NCI-H2196 treated with DMSO at 0.1 percent for 48 hours (cell line): ENCODE measurements around the gene NEB.
"Not testable (repeated sequence)": the region's sequence is repeated elsewhere in the genome, so short reads cannot be mapped to it uniquely, and the experiment has no call there.

ENCODE experiments used
- DNase-seq: peaks from one replicate; lab custom pipeline; 2025; ENCODE audit not compliant: unreplicated experiment; lab: John Stamatoyannopoulos, UW

Gene NEB

DNA sequence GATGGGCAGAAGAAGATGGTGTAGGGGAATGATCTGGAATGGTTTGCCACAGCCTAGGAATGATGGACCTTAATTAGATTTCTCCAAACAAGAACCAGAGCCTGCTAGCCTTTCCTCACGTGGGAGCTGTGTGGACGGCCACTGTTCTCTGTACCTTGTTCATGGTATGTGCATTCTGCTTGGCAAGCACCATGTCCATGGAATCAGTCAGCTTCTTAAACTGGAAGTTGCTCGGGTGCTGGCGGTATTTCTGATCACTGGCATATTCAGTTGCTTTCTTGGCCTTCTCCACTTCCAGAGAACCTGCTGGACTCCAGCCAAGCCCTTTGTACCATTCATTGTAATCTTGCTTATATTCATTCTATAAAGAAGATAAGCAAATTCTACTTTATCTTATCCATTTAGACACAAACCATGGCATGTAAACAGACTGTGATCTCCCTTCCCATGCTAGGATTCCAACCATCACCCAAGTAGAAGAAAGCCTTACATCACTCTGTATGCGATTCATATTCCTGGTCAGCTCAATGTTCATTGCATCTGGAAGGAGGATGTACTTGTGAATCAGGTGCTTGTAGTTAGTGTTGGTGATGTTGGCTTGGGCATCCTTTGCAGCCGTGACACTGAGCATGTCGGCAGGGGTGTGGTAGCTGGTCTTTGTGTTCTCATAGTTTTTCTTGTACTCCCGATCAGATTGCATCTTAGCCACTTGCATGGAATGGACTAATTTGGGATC is 78.4 kb downstream of the NEB start:
- DNase-seq: no peak

DNA sequence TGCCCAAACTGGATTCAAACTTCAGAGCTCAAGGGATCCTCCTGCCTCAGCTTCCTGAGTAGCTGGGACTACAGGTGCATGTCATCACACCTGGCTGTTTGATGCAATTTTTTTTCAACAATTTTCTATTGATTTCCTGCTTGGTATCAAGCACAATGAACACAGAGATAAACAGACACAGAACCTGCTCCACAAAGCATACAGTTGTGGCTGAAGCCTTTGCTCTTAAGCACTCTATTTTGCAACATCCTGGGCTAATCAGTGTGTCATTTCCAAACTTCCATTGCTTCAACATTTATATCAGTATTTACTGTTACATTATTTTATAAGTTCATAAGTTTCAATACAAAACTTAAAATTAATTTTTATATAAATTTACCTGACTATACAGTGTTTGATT is 79.4 kb downstream of the NEB start:
- DNase-seq: no peak

DNA sequence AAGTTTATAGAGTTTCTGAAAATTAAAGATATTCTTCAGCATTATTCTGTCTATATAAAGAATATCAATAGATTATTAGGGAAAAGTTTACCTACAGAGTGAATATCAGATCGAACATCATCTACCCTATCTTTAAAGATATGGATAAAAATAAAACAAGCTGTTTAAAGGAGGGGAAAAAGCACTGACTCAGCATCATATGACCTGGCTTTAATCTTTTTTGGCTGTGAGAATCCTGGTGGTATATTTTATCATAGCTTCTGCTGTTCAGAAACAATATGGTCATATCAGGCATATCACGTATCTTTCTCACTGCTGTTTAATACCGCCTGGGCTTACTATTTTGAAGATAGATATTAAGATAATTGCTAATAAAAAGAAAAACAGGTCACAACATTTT is 80.2 kb downstream of the NEB start:
- DNase-seq: no peak

DNA sequence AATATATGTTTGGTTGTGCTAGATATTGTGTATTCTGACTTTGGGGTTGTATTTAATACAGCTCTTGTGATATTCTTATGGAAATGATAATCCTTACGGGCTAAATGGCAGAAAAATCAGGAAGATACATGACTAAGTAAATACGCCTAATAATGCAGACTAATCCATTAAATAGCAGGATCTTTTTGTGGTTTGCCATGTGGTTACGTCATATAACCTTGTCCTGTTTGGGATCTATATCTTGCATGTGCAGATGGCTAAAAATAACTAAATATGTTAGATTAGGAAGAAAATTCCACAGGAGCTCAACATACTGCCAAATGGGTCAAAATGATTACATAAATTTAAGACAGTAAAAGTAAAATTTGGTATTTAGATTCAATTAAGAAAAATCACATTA is 83.0 kb downstream of the NEB start:
- no peak for DNase-seq

DNA sequence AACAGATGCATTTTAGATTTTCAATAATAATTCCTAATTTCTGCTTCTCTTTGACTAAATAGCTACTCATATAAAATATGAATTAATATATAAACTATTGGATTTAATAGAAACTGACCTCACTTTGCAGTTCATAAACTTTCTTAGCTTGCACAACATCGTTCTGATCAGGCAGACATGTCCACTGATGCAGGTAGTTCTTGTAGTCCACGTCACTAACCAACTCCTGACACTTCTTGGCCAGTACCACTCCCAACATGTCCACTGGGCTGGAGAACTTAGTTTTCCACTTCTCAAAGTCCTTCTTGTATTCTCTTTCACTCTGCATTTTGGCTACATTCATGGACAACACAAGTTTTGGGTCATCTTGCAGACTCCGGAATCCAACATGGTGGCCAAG is 83.8 kb downstream of the NEB start:
- no peak for DNase-seq

DNA sequence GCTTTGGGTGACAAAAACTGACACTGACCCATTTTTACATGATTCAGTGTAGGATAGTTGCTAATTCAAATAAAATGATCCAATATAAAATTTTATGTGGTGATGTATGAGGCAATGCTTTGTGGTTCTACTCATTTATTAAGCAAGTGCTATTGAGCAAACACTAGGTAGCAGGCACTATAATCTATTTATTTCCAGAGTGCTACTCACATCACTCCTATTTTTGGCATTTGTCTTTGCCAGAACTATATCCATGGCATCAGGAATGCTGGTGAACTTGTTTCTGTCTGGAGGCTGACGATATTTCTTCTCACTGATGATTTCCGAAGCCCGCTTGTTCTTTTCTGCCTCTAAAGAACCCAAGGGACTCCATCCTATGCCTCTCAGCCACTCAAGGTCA is 84.3 kb downstream of the NEB start:
- no peak for DNase-seq

DNA sequence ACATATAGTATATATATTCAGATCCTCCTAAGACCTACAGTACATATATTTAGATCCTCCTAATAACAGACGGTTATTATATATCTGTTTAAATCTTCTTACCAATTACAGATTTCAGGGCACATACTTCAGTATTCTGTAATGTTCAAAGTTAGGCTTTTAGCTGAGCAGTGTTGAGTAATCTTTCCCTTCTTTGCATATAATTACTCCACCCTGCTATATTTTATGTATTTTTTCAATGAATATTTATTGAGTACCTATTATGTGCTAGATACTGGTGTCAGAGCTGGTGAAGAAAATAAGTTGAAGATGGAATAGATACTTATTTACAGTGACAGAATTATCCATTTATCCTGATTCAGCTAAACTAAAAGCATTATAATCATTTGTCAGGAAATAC is 84.9 kb downstream of the NEB start:
- no peak for DNase-seq

DNA sequence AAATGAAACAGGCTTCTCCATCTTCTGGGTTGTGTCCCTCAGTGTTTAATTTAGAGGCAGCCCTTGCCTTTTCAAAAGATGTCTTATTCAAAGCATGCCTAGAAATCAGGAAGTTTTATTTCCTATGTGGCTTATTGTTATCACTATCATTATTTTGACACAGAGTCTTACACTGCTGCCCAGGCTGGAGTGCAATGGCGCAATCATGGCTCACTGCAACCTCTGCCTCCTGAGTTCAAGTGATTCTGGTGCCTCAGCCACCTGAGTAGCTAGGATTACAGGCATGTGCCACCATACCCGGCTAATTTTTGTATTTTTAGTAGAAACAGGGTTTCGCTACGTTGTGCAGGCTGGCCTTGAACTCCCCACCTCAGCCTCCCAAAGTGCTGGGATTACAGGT is 87.8 kb downstream of the NEB start:
- DNase-seq: not testable (repeated sequence)

DNA sequence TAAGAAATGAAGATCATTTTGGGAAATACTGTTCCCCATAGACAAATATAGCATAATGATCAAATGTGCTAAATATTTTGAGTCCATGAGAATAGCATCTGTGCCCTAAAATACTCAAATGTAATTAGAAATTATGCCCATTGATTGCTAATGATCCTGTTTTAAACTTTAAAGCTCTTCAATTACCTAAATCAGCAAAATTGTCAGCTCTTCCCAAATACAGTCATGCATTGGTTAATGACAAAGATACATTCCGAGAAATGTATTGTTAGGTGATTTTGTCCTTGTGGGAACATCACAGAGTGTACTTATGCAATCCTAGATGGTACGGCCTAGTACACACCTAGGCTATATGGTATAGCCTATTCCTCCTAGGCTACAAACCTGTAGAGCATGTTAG is 89.7 kb downstream of the NEB start:
- DNase-seq: no peak

DNA sequence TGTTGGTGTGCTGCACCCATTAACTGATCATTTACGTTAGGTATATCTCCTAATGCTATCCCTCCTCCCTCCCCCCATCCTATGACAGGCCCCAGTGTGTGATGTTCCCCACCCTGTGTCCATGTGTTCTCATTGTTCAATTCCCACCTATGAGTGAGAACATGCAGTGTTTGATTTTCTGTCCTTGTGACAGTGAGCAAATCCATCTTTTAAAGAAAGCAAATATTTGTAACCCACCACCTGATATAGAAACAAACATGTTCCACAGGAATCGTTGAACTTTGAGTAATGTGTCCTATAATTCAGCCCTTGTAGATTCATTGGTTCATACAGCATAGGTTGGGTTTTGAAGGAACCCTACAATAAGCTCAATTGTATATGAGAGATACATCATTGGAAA is 92.4 kb downstream of the NEB start:
- DNase-seq: not testable (repeated sequence)

DNA sequence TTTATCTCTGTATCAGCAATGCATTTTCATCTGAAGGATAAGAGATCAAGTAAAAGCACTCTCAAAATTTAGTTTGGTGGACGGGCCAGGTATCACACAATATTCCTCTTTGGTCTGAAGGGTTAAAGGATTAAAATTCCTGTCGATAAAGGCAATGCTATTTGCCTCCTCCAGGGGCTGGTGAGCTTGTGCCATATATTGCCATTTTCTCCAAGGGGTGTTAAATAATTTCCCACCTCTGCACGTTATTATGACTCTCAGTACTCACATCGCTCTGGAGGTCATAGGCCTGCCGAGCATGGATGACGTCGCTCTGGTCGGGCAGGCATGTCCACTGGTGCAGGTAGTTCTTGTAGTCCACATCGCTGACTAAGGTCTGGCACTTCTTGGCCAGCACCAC is 94.2 kb downstream of the NEB start:
- no peak for DNase-seq

DNA sequence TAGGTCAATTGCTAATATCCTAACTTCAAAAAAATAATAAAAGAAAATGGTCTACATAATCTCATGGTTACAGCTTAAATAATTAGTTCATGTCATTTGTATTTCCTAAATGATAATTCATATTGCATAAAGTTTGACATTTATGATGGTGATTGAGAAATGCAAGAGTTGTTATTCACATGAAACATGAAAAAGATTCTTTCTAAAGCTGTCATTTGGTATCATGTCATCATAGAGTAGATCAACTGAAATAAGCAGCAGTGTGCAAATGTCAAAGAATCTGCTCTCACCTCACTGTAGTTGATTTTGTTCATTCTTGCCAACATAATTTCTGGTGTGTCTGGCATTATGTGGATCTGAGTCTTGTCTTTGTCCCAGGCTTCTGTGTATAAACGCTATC is 95.3 kb downstream of the NEB start:
- no peak for DNase-seq

DNA sequence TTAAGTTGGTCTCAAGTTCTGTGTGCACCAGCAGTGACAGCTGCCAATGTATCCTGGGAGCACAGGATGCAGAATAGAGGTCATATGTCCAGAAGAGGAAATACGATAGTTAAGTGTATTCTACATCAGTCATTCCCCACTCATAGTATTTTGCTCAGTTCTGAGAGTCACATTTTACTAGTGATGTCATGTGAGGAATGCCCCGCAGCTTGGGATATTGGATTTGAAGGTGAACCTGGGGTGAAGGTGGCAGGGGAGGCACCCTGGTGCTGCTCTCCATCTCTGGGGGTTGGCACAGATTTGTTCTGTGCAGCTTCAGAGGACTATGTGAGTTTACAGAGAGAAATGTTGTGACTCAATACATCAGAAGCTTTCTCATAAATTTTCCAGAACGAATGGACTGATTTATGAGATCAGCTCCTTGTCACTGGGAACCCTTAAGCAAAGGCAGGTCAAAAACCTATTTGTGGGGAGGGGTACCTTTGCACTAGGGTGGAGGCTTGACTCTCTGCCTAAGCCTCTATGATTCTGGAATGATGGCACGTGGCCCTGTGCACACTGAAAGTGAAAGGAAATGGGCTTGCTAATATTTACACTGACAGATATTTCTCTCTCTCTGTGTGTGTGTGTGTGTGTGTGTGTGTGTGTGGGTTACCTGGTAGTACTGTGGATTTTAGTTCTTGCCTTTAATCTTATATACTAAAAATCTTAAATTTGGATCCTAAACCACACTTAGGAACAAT is 95.9 kb downstream of the NEB start:
- DNase-seq: no peak

DNA sequence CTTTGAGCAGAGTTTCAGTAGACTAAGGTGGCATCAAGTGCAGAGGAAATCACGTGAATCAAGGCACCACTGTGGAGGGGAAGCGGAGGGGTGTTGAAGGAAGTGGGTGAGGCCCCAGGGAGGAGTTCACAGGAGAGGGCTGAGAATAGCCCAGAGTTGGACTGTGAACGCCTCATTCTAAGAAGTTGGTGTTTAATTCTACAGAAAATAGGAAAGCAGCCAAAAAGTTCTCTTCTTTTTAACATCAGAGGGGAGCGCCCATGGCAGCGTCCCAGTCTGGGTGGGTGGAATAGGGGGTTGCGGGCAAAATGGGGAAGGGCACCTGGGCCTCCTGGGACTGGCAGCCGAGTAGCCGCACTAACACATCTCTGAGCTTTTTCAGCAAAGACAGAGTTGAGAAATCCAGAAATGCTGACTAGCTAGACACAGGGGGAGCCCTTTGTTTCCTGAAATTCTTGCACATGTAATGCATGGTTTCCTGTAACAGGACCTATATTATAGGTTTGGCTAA is 97.0 kb downstream of the NEB start:
- DNase-seq: no peak

DNA sequence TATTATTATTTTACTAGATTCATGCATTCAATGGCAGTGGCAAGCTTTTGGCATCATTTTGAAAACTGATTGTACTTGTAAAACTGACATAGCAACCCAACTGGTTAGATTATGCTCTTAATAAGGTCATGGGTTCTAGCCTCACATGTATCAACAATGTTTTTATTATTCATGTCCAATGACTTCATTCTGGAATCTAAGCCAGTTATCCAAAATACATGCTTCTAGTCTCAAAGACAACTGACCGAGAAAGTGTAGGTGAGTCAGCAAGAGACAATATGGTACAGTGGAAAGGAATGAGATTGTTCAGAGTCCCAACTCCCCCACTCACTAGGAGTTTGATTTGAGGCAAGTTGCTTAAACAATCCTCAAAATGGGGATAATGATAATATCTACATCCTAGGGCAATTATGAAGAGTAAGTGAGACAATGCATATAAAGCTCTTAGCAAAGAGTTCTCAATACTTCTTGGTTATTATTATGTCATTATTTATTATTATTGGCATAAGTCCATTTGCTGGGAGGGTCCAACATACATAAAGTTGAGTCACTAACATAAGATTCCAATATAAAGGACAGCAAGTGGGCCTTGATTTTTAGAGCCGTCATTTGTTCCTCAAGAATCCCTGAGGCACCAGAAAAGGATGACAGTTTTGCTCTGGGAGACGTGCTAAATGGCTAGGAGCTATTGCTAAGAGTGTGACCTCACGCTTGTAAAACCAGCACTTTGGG is 99.4 kb downstream of the NEB start:
- DNase-seq: no peak

DNA sequence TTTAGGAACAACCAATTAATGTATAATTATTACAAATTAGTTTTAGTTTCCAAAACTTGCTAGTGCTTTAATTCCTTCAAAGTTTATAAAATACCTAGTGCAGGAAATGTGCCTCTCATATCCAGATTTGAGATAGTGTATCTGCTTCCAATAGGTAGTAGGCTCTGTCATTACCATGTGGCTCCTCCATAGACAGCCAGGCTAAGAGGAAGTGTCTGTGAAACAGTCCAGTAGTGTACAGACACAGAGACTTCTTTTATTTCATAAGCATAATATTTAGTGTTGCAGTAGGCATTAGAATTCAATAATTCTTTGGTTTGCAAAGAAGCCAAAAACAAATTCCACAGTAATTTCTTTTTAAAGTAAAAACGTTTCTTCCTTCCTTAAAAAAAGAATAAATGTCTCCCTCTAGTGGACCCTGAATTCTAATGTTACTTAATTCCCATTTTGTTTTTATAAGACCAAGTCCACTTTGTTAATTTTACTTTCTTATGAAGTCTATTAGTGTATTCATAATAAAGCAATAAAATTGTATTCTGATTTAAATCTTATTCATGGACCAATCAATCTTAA is 101.2 kb downstream of the NEB start:
- no peak for DNase-seq

DNA sequence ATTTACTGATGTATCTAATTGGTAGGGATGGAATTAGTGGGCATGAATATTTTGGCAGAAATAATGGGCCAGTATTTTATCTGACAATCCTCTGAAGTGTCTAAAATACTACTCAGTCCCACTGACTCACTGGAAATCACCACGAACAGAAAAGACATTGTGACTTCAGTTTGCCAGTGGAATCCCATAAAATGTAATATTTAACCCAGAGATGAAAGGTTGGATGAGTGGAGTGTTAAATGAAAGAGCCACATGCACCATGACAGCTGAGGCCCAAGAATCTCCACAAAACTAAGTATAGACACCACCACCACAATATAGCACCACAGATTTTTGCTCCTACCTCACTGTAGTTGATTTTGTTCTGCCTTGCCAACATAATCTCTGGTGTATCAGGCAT is 103.9 kb downstream of the NEB start:
- no peak for DNase-seq

DNA sequence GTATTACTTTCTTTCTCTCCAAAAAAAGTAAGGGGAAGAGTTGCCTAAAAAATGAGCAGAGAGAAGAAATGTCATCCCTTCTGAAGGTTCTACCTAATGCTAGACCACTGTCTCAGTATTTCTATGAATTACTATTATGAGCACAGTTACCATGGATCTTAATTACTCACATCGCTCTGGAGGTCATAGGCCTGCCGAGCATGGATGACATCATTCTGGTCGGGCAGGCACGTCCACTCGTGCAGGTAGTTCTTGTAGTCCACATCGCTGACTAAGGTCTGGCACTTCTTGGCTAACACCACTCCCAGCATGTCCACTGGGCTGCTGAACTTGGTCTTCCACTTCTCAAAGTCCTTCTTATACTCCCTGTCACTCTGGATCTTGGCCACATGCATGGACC is 106.9 kb downstream of the NEB start:
- DNase-seq: no peak

DNA sequence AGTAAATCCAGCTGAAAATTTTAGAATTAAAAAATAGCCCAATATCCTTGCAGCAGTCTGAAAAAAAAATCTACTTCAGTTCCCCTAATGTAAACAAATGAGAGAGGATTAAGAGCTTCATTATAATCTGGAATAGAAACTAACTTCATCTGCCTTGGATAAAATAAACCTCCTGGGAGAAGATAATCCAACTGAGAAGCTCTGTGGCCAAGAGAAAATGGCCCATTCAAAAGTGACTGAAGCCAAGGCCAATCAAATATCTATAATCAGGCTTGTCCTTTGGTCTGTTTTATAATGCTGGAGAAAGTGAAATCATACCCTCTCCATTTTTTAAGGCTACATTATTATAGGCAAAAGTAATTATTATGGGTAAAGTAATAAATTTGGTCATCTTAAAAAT is 110.0 kb downstream of the NEB start:
- DNase-seq: no peak

DNA sequence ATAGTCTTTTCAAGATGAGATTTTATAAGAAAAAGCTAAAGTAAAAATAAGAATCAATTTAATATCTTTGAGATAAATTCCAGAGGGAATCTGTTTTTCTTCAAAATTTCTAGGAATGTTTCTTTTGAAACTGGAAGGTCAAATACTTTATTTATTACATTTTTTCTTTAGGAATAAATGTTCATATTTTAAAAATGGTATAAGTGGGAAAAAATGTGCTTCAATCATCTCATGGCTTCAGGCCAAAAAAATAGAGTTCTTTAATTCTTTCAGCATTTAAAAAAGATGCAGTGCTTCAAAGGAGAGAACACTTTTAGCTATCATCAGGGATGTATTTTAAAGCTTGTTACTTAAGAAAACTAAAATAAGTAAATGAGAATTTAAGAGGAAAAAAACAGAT is 110.6 kb downstream of the NEB start:
- no peak for DNase-seq

DNA sequence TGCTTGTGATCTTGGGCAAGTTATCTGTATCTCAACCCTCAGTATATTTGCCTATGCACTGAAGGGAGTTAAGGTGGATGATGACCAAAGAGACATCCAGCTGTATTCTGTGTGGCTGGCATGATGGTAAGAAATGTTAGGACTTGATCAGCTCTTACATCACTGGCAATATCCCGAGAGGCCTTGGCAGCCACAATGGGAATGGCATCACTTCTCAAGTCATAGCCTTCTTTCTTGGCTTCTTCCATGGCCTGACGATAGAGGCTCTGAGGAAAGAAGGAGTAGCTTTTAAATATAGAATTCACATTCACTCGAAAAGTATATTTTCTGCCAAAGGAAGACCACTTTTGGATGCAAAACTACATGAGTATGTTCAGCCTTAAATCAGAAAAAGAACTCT is 113.5 kb downstream of the NEB start:
- DNase-seq: no peak
